DOHH2 (cell line): ENCODE results near the gene CYP4V2.

Source experiments
- EZH2phosphoT487 ChIP-seq: fragments of 200-600 bp; sonication (generic); IDR thresholded peaks from 2 replicates; pipeline ENCODE4 v1.6.1; 2017; ENCODE audit warnings: borderline replicate concordance, mild to moderate bottlenecking, antibody characterized with exemption, low read length, moderate library complexity, mixed read lengths
- TF ChIP-seq, protein P1 (sequence below): fragments of 200-600 bp; sonication (generic); IDR thresholded peaks from one replicate; pipeline ENCODE4 v1.5.1; 2014; ENCODE audit warnings: antibody characterized with exemption, mild to moderate bottlenecking, low read depth, low read length; ENCODE audit not compliant: poor library complexity, severe bottlenecking

DNA sequence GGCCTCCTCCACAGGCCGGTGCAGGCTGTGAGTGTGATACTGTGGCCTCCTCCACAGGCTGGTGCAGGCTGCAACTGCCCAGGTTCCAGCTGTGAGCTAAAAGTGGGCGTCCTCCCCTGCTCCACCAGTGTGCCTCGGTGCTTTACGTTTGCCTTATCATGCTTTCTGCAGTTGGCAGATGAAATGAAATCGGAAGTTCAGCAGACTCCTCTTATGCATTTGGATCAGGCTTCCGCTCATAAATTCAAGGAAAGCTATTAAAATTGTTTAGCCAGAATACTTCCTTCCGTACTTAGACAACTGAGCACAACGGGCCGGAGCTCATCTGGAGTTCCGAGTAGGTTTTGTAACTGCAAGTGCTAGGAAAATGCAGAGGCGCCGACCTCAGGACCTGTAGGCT, 12.0 kb downstream of the CYP4V2 start:
- TF ChIP-seq, protein P1, sequence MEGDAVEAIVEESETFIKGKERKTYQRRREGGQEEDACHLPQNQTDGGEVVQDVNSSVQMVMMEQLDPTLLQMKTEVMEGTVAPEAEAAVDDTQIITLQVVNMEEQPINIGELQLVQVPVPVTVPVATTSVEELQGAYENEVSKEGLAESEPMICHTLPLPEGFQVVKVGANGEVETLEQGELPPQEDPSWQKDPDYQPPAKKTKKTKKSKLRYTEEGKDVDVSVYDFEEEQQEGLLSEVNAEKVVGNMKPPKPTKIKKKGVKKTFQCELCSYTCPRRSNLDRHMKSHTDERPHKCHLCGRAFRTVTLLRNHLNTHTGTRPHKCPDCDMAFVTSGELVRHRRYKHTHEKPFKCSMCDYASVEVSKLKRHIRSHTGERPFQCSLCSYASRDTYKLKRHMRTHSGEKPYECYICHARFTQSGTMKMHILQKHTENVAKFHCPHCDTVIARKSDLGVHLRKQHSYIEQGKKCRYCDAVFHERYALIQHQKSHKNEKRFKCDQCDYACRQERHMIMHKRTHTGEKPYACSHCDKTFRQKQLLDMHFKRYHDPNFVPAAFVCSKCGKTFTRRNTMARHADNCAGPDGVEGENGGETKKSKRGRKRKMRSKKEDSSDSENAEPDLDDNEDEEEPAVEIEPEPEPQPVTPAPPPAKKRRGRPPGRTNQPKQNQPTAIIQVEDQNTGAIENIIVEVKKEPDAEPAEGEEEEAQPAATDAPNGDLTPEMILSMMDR: no peak
- no peak for TF ChIP-seq EZH2phosphoT487
